ENCODE data around the gene NR6A1. TPM values are rescaled to one million over a fixed set of nuclear protein-coding genes. Genes with fewer than 3 reads are reported as not detected.

NR6A1 gene
- total and polyA plus RNA-seq, 12 donors = 0.29 to 2.0 (median 1.2) TPM

- DNase-seq = no peak
- WGBS, 2 donors = 70 to 75% methylated on average over 11 of the region's 11 CpGs
- H3K36me3 ChIP-seq = peaks cover 0 to 5% (median 0%) of the 10 kb centered on the region in 9 donors
- H3K27ac ChIP-seq = peak overlapping the region in 7 of 10 donors; percentile 24 to 76 (median 61)
- no peaks in the 10 kb centered on the region for H3K9me3 ChIP-seq
- ATAC-seq = peak; percentile 16 to 45 (median 29)
- TF ChIP-seq, protein P1, sequence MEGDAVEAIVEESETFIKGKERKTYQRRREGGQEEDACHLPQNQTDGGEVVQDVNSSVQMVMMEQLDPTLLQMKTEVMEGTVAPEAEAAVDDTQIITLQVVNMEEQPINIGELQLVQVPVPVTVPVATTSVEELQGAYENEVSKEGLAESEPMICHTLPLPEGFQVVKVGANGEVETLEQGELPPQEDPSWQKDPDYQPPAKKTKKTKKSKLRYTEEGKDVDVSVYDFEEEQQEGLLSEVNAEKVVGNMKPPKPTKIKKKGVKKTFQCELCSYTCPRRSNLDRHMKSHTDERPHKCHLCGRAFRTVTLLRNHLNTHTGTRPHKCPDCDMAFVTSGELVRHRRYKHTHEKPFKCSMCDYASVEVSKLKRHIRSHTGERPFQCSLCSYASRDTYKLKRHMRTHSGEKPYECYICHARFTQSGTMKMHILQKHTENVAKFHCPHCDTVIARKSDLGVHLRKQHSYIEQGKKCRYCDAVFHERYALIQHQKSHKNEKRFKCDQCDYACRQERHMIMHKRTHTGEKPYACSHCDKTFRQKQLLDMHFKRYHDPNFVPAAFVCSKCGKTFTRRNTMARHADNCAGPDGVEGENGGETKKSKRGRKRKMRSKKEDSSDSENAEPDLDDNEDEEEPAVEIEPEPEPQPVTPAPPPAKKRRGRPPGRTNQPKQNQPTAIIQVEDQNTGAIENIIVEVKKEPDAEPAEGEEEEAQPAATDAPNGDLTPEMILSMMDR (IDR thresholded peaks at IDR 0.05) = peak in 5 of 9 donors; percentile 6 to 28 (median 25)
- no peaks in the 10 kb centered on the region for H3K27me3 ChIP-seq
- peaks cover 19 to 79% (median 46%) of the 10 kb centered on the region in 9 donors for H3K4me1 ChIP-seq
- intact Hi-C loops (cut with DNase I) = loop anchor here in 5 of 10 donors (2.0 to 5.0 kb wide), 2 partner anchors 37 to 38 kb away; no protein-coding TSS in a partner anchor
- H3K4me3 ChIP-seq = no peak overlapping the region
Measured at GRCh38 chr9:124794902-124795491, 23.9 kb upstream of the NR6A1 start.

GRCh38 chr9:124793015-124793541, 22.0 kb upstream of the NR6A1 start:
- TF ChIP-seq, protein P1 (IDR thresholded peaks at IDR 0.05) = no peak
- H3K27me3 ChIP-seq = no peaks in the 10 kb centered on the region
- no peak overlapping the region for H3K4me3 ChIP-seq
- H3K9me3 ChIP-seq = no peaks in the 10 kb centered on the region
- peak in 5 of 8 donors; percentile 14 to 44 (median 28) for ATAC-seq
- peaks cover 14 to 61% (median 39%) of the 10 kb centered on the region in 9 donors for H3K4me1 ChIP-seq
- DNase-seq = no peak
- peaks cover 0 to 22% (median 0%) of the 10 kb centered on the region in 9 donors for H3K36me3 ChIP-seq
- intact Hi-C loops (cut with DNase I) = loop anchor here in 1 of 10 donors (5.0 kb wide), 1 partner anchor 39 kb away; no protein-coding TSS in a partner anchor
- peak overlapping the region in 4 of 10 donors; percentile 9 to 36 (median 24) for H3K27ac ChIP-seq
- WGBS, 2 donors = 60 to 73% methylated on average over 9 of the region's 9 CpGs

GRCh38 chr9:124792257-124793014, 21.3 kb upstream of the NR6A1 start:
- Histone ChIP-seq H3K27me3 (no peaks in the 10 kb centered on the region), H3K9me3 (no peaks in the 10 kb centered on the region), H3K4me3 (no peak overlapping the region), H3K36me3 (peaks cover 0 to 27% (median 0%) of the 10 kb centered on the region in 9 donors), H3K4me1 (peaks cover 12 to 55% (median 34%) of the 10 kb centered on the region in 9 donors), H3K27ac (peak overlapping the region in 4 of 10 donors; percentile 9 to 36 (median 24))
- DNase-seq (no peak), ATAC-seq (no peak)
- WGBS, 2 donors = 79 to 85% methylated on average over 8 of the region's 8 CpGs
- intact Hi-C loops (cut with DNase I) = loop anchor here in 1 of 10 donors (5.0 kb wide), 1 partner anchor 40 kb away; no protein-coding TSS in a partner anchor
- TF ChIP-seq, protein P1 (IDR thresholded peaks at IDR 0.05) = no peak

All from heart right ventricle (tissue), 16 donors.